Endothelial cell of umbilical vein (primary cell): ENCODE data around the gene KCNJ6.

Source experiments
- POLR2A ChIP-seq: IDR thresholded peaks from 2 replicates; pipeline ENCODE4 v1.6.1; 2012; ENCODE audit warnings: low read depth, mild to moderate bottlenecking, control low read depth, low read length
- TF ChIP-seq, protein P1 (sequence below), 2 donors: IDR thresholded peaks; 1 replicate in 1 of 2; 2 replicates in 1 of 2; pipeline ENCODE4 v1.5.1; 2011; ENCODE audit warnings: low read length in 2 of 2, mild to moderate bottlenecking in 2 of 2, moderate library complexity in 2 of 2, control low read depth in 1 of 2, inconsistent platforms in 1 of 2, low read depth in 1 of 2; ENCODE audit not compliant: insufficient read depth in 1 of 2; ENCODE audit errors: extremely low read depth in 1 of 2

DNA sequence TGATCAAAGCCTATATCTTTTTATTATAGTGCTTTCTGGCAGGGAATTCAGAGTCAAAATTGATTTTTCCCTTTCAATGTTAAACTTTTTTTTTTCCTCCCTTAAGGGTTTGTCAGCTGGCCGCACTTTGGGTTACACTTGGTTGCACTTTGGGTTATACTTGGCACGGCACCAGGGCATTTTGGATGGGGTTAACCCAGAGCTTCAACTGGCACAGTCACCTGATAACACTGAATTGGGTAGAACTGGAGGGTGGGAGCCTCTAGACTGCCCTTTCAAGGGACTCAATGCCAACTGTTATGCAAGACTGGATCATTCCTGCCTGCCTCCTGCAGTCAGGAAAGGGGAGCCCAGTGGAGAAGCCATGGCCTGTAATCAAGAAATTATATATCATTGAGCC, 211.5 kb downstream of the KCNJ6 start:
- TF ChIP-seq, protein P1, sequence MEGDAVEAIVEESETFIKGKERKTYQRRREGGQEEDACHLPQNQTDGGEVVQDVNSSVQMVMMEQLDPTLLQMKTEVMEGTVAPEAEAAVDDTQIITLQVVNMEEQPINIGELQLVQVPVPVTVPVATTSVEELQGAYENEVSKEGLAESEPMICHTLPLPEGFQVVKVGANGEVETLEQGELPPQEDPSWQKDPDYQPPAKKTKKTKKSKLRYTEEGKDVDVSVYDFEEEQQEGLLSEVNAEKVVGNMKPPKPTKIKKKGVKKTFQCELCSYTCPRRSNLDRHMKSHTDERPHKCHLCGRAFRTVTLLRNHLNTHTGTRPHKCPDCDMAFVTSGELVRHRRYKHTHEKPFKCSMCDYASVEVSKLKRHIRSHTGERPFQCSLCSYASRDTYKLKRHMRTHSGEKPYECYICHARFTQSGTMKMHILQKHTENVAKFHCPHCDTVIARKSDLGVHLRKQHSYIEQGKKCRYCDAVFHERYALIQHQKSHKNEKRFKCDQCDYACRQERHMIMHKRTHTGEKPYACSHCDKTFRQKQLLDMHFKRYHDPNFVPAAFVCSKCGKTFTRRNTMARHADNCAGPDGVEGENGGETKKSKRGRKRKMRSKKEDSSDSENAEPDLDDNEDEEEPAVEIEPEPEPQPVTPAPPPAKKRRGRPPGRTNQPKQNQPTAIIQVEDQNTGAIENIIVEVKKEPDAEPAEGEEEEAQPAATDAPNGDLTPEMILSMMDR (IDR thresholded peaks at IDR 0.05; ENCODE audit: extremely low read depth in 1 of 2, insufficient read depth in 1 of 2, low read depth in 1 of 2, low read length in 2 of 2) = no peak
- TF ChIP-seq POLR2A = no peak
